HG03520 (cell line): ENCODE data around the gene ROR1.
A peak's percentile ranks its signal among the peaks of the same experiment; 100 is the strongest.

Source experiments
- ATAC-seq: cut with Tn5 transposase; IDR thresholded peaks from one replicate; pipeline ENCODE4 v1.9.1; 2021; ENCODE audit warnings: mild to moderate bottlenecking, moderate library complexity; ENCODE audit not compliant: unreplicated experiment

The ROR1 gene

DNA sequence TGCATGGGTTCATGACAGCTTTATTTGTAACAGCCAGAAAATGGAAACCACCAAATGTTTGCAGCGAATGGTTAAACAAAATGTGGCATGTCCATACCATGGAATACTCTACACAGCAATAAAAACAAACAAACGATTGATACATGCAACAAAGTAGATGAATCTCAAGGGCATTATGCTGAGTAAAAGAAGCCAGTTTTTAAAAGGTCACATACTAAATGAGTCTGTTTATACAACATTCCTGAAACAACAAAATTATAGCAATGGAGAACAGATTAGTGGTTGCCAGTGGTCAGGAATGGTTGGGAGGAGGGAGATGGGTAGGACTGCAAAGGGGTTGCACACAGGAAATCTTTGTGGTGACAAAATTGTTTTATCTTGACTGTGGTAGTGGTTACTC is 227.2 kb downstream of the ROR1 start:
- ATAC-seq, result no peak

DNA sequence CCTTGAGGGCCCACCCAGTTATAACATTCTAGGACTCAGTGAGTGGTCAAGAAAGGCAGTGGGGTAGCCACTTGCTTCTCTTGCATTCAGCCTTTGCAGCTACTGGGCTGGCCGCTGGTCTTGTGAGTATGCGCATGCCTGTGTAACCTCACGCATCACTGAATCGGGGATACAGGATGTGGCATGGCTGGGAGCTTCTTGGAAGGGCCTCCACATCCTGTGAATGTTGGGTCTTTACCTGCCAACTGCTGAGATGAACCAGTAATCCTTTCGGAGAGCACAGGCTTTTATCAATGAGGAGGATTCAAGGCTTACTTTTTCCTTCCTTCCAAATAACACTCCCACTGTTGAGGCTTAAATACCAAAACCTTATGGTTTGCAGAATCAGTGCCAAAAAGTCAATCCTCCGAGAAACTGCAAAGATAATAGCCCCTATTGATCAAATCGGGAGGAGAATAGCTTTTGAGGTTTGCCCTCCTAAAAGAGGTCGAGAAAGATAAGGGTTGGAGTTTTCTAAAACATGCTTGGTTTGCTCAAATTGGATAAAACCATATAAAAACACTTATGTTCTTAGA is 230.7 kb downstream of the ROR1 start:
- no peak for ATAC-seq

DNA sequence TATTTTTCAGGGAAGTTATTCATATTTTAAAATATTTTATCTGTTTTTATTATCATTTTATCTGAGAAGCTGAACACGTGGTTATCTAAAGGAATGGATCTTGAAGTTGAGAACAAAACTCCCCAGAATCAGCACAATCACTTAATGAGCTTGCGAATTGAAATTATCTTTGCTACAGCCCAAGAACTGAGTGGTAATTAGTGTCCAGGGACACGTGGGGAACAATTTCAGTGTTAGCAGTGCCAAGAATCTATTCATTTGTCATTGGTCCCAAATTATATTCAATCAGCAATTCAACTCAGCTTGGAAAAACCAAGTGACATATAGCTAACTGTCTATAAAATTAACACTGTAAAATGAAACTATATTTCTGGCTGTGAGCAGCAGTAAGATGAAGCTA is 232.0 kb downstream of the ROR1 start:
- ATAC-seq, result no peak

DNA sequence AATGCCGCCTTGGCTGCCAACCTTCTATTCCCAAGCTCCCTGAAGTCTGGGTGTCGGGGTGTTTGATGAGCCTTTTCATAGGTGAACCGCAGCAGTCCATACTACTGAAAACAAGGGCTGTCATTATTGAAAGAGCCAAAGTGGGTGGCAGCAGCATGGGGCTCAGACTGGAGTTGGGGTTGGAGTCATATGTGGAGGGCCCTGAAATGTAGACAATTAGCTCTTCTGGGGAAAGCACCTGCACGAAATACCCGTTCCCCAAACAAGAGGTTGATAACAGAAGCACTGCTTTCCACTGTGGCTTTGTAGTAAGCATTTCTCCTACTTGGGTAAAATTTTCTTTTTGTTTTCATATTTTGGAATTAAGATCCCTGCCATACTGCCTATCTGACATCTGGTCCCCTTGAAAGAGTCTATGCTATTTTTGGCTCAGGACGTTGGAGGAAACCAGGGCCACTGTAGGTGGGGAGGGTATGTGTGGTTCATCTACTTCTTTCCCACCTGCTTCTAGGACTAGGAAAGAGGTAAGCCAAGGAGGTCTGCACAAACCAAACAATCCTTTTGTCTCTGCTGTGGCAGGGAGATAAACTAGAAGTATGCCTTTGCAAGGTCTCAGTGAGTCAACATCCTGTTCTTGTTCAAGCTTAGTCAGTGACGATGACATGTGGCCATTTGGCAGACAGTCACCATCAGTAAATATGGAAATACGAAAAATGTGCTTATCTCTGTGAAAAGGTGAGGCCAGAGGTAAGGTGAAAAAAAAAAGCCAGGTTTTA is 232.6 kb downstream of the ROR1 start:
- ATAC-seq, result no peak

DNA sequence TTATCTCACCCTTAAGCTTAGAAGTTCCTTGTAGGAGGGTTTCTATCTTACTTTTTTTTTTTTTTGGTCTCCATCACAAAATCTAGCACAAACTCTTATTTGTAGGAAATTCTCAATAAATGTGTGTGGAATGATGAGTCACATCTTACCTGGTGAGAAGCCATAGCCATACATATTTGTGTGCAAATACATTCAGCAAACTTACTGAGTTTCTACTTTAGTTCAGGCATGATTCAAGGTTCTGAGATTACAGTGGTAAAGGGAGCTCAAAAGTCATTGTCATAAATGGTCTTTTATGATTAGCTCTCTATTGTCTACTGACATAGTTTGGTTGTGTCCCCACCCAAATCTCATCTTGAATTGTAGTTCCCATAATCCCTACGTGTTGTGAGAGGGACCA is 236.5 kb downstream of the ROR1 start:
- ATAC-seq, result no peak

DNA sequence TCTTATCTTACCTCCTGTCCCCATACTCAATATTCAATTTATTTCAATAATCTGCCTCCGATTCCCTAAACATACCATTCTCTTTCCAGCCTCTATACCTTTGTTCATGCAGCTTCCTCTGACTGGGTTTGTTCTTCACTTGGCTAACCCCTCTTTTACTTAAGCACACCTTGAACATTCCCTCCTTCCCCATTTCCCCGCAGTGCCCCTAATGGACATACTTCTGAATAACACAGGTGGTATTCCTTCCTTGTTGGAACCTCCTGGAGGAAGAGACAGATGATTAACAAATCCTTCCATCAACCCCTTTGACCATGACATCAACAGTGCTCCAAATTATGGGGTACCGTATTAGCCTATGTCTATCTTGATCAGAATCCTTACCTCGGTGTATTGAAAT is 239.6 kb downstream of the ROR1 start:
- no peak for ATAC-seq

DNA sequence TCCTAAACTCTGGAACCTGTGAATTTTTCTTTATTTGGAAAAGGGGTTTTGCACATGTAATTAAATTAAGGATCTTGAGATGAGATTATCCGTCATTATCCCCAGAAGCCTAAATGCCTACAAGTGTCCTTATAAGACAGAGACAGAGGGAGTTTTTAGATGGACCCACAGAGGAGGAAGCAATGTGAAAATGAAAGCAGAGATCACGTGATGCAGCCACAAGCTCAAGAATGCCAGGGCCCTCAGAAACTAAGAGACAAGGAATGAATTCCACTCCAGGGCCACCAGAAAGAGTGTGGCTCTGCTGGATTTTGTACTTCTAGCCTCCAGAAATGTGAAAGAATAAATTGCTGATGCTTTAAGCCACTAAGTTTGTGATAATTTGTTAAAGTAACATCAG is 246.0 kb downstream of the ROR1 start:
- peak; percentile 56 for ATAC-seq

DNA sequence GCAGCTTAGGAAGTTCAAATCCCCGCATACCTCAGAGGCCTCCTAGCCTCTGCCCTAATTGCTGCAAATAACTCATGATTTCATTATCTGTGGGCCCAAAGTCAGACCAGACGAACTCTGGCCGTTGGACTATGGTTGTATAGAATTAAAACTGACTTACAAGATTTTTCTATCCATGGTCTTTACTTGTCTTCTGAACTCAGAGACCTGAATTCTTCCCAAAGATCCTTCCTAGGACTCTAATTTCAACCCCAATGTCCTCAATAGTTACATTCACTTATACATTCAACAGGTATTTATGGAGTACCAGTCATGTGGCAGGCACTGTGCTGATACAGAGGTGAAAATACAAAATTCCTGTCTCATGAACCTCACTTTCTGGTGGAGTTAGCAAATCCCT is 247.2 kb downstream of the ROR1 start:
- no peak for ATAC-seq

DNA sequence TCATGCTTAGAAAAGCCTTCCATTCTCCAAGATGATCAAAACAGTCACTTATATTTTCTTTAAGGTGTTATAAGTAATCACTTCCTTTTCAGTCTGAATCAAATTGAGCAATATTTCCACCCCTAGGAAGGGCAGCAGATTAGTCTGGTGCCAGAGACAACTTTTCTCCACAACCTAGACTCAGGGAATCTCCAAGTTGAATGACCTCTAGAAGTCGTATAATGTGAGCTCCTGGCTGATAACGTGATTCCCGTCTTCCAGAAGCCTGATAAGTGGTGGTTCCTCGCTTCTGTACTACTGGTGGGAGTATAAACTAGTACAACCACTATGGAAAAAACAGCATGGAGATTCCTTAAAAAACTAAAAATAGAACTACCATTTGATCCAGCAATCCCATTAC is 251.2 kb downstream of the ROR1 start:
- no peak for ATAC-seq

DNA sequence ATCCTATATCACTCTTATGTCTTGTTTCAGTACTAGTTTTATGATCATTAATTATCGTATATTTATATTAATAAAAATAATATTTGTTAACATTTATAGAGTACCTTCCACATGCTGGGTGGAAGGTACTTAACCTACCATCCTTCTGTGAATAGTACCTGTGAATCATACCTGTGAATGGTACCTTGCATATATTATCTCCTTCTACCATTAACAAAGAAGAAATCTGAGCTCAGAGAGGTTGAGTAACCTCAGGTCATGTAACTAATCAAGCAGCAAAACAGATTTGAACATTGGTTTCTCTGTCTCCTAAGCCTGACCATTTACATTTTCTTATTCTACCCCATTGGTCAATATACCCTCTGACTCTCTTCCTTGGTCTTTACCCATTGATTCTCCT is 255.2 kb downstream of the ROR1 start:
- no peak for ATAC-seq

DNA sequence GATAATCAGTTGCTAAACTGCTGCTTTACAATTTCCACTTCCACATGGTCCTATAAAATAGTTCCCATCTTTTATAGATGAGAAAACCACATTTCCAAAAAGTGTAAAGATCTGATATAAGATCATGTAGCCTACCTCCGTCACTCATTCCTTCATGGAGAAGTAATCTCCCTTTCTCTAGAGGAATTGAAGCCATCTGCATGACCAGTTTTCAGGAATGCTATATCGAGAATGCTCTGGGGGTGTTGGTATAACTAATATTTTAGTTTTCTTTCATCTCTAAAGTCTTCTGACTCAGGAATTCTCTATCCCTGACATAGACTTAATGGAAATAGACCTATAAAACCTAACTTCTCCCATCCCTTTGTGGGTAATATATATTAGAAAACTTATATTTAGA is 256.6 kb downstream of the ROR1 start:
- ATAC-seq, result no peak

DNA sequence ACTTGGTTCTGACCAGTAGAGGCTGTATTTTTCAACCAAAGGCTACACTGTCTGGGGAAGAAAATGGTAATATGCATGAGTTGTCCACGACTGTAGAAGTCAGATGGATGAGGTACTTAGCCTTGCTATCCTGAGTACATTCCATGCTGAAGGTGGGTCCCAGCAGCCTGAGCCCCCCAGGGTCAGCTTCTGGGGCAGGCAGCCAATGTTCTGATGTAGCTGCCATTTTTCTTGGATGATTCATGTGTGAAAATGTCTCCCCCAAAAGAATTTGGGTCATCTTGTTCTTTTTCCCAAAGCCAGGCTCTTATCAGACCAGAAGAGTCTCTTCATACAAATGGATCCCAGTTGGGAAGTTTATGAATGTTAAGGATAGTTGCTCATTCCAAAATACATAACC is 257.4 kb downstream of the ROR1 start:
- no peak for ATAC-seq

DNA sequence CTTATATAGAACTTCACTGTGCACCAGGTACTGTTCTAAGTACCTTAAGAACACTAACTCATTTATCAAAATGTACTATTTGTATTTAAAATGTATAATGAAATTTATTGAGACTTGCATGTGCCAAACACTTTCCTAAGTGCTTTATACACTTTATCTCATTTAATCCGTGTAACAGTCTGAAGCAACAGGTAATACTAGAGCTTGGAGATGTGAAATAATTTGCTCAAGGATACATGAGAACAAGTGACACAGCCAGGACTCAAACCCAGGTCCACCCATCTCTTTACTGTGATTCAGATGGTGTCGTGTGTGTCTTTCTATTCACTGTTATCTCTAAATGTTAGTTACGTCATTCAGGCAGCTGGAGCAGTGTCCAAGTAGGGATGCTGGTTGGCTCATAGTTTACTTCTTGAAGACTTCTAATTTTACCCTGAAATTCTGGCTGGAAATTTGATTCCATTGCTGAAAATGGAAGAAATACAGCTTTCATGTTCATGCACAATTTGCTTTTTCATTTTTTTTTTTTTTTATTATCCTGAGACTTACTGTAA is 259.9 kb downstream of the ROR1 start:
- ATAC-seq, result no peak

DNA sequence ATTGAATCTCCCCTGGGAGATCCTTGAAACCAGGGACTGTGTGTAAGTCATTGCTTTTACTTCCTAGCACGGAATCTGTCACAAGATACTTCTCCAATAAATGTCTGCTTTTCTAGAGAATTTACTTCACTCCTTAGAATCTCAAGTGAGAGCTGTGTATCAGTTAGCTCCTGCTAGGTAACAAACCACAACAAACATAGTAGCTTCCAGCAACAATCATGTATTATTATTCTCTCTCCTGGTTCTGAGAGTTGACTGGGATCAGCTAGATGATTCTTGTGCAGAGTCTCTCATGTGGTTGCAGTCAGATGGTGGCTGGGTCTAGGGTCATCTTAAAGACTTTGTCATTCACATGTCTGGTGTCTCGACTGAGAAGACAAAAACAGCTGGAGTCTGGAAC is 262.7 kb downstream of the ROR1 start:
- no peak for ATAC-seq

DNA sequence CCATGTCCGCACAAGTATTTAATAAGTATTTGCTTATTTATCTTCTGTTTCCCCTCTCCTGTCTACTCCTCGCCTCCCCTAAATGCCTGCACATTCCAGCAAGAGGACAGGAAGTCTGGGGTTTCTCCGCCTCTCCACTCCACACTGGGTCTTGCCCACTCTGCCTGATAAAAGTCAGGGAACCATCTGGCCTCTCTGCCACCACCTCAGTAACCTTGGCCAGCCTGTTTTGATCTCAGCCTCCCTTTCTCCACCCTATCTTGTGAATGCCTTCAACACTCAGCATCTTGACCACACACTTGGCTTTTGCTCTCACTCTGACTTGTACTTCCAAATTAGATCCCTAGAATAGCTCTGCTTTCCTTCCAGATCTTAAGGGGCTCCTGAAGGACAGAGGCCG is 264.3 kb downstream of the ROR1 start:
- ATAC-seq, result no peak

DNA sequence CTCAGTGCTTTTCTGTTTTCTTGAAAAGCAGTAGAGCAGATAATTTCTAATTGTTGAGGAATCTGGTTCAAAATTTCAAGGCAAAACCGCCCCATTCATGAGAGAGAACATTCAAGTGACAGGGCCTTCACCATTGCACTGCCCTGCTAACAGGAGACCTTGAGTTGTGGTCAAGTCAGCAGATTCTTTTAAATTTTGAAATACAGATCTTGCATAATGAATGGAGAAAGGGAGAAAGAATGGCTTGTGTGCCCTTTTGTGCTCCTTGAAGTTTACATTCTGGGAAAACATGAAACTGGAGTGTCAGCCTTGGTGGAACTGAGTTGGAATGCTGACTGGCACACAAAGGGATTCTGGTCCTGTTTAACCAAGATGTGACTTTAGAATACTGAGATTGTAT is 265.1 kb downstream of the ROR1 start:
- no peak for ATAC-seq

DNA sequence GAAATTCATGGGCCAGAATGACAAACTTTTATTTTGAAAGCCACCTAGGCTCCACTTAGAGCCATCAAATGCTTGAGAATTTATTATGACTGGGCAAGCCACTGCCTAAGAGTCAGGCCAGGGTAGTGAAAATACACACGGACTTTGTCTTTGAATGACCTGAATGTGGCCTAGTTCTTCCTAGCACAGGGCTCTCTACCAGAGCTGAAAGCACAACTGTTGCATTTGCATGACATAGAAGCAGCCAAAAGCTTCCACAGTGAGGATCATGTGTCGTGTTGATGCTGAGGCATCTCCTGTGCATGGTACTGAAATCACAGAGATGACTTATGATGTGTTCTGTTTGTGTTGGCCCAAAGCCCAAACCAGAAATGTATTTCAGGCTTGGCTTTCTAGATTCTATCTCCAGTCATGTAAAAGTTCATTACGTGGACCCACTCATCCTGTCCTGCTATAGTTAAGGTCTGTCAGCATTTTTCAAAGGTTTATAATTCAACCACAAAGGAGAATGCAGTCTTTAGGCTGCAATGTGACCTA is 265.6 kb downstream of the ROR1 start:
- ATAC-seq, result no peak

DNA sequence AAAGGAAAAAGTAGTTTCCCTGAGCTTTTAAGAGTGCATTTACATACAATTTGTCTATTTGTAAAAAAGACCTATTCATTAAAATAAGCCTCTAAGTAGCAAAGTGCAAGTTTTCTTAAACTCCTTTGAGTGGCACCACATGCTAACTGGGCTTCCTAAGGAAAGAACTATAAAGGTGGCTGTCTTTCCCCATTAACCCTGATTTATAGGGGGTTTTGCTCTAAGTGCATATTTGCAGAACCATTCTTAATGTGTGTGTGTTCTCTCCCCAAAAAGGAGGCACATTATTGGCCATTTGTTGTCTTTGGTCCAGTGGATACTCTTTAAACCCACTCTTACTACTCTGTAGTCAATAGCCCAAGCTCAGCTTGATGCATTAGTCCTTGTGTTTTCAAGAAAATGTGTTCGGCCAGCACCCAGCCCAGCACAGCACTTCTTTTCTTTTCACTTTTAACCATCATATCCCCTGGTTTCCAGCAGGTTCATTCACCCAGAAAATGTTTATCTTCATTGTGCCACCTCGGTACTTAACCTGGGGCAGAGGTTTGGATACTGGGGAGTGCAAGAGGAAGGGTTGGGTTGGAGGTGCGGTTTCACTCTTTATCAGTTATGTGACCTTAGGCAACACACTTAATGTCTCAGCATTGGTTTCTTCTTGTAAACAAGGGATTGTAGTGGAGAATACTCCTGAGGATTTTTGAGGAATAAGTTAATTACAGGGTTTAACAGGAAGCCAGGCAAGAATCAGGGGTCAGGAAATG is 267.7 kb downstream of the ROR1 start:
- ATAC-seq, result no peak

DNA sequence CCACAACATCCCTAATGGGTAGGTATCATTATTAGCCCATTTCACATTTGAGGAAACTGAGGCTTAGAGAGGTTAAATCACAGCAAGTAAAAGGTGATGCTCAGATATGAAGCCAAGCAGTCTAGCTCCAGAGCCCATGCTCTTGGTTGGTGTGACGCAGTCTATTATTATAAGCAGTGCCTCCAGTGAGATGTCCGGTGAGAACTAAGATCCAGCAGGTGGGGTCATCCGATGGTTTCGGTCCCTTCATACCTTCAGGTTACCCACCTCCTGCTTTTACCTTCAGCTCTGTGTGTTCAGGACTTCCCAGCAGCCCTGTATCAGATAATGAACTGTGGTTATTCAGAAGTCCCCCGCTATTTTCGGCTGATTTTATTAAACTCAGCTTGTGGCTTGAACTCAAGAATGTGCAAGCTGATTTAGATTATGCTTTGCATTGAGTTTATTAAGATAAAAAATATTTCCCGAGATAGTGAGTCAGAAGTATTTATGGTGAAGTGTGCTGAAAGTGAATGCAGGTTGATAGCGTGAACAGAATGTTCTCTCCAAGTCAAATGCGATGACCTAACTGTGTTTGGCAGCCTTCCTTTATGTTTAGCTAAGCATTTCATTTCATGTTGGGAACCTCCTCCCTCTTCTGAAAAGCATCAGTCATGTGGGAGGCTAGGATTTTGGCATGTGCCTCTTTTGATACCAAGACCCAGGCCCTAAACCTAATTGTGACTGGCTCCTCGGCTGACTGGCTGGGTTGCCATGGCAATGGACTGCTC is 268.7 kb downstream of the ROR1 start:
- no peak for ATAC-seq

DNA sequence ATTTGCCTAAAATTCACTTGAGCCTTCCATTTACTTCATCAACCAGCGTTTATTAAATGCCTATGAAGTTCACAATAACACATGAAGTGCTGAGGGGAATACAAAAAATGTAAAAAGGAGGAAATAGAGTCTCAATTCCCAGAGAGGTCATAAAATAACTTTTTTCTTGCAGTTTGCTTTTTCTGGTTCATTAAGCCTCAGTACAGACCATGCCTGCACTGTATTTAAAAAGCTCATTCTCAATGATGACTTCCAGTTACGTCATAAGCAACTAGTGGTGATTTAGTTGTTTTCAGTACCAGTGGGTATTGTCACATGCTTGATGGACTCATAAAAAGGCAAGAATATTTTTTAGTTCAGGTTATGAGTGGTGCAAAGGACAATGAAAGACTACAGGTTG is 269.5 kb downstream of the ROR1 start:
- no peak for ATAC-seq

DNA sequence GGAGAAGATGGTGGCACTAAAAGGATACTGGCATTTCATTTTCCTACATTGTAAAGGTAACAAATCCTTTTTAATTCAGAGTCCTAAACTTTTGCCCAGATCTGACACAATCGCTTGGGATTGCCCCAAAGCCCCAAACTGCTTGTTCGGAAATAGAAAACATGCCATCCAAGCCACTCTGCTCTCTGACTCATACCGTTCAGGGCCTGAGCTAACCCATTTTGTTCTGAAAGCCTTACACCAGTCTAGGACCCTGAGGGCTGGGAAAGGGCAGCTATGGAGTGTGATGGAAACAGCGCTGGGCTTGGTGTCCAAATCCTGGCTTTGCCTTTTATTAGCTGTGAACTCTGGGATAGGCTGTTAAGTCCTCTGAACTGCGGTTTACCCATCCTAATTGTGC is 270.2 kb downstream of the ROR1 start:
- ATAC-seq, result no peak
